ENCODE results near the gene CYB561.
"Not testable (repeated sequence)": the region's sequence is repeated elsewhere in the genome, so short reads cannot be mapped to it uniquely, and the experiment has no call there.

CYB561 gene

GRCh38 chr17:63463771-63464170 lies 17.7 kb upstream of the CYB561 start:
- no CpG with 5 or more reads among the region's 3 CpGs for WGBS (ENCODE audit: insufficient coverage, insufficient read length)
- H3K4me3 ChIP-seq (ENCODE audit: low read length), result no peak overlapping the region
- DNase-seq (ENCODE audit: low read depth, low spot score), result no peak

GRCh38 chr17:63460018-63460417 lies 13.9 kb upstream of the CYB561 start:
- Histone ChIP-seq H3K27ac (ENCODE audit: low read length) (no peak overlapping the region), H3K36me3 (ENCODE audit: control insufficient read depth, insufficient read depth, low read length) (no peaks in the 10 kb centered on the region), H3K9me3 (ENCODE audit: control insufficient read depth, insufficient read depth, low read length) (no peaks in the 10 kb centered on the region), H3K4me1 (ENCODE audit: control insufficient read depth, insufficient read depth, low read length) (no peaks in the 10 kb centered on the region), H3K4me3 (ENCODE audit: low read length) (no peak overlapping the region), H3K27me3 (ENCODE audit: control insufficient read depth, insufficient read depth, low read length) (no peaks in the 10 kb centered on the region)
- no CpG with 5 or more reads among the region's 9 CpGs for WGBS (ENCODE audit: insufficient coverage, insufficient read length)
- DNase-seq (ENCODE audit: low read depth, low spot score), result no peak

More at GRCh38 chr17:63463771-63464170, 17.7 kb upstream of the CYB561 start:
- H3K36me3 ChIP-seq (ENCODE audit: control insufficient read depth, insufficient read depth, low read length), result no peaks in the 10 kb centered on the region
- H3K9me3 ChIP-seq (ENCODE audit: control insufficient read depth, insufficient read depth, low read length), result no peaks in the 10 kb centered on the region
- no peaks in the 10 kb centered on the region for H3K4me1 ChIP-seq (ENCODE audit: control insufficient read depth, insufficient read depth, low read length)
- H3K27me3 ChIP-seq (ENCODE audit: control insufficient read depth, insufficient read depth, low read length), result no peaks in the 10 kb centered on the region
- no peak overlapping the region for H3K27ac ChIP-seq (ENCODE audit: low read length)

GRCh38 chr17:63458478-63458877 lies 12.4 kb upstream of the CYB561 start:
- Histone ChIP-seq H3K36me3 (ENCODE audit: control insufficient read depth, insufficient read depth, low read length) (no peaks in the 10 kb centered on the region), H3K9me3 (ENCODE audit: control insufficient read depth, insufficient read depth, low read length) (no peaks in the 10 kb centered on the region), H3K27me3 (ENCODE audit: control insufficient read depth, insufficient read depth, low read length) (no peaks in the 10 kb centered on the region), H3K27ac (ENCODE audit: low read length) (no peak overlapping the region), H3K4me3 (ENCODE audit: low read length) (no peak overlapping the region), H3K4me1 (ENCODE audit: control insufficient read depth, insufficient read depth, low read length) (no peaks in the 10 kb centered on the region)
- WGBS (ENCODE audit: insufficient coverage, insufficient read length), result no CpG with 5 or more reads among the region's 4 CpGs
- no peak for DNase-seq (ENCODE audit: low read depth, low spot score)

GRCh38 chr17:63455417-63455816 lies 9.3 kb upstream of the CYB561 start:
- no peaks in the 10 kb centered on the region for H3K36me3 ChIP-seq (ENCODE audit: control insufficient read depth, insufficient read depth, low read length)
- no peaks in the 10 kb centered on the region for H3K27me3 ChIP-seq (ENCODE audit: control insufficient read depth, insufficient read depth, low read length)
- WGBS (ENCODE audit: insufficient coverage, insufficient read length), result no CpG with 5 or more reads among the region's 4 CpGs
- H3K4me3 ChIP-seq (ENCODE audit: low read length), result no peak overlapping the region
- no peak for DNase-seq (ENCODE audit: low read depth, low spot score)
- no peaks in the 10 kb centered on the region for H3K4me1 ChIP-seq (ENCODE audit: control insufficient read depth, insufficient read depth, low read length)
- no peak overlapping the region for H3K27ac ChIP-seq (ENCODE audit: low read length)
- H3K9me3 ChIP-seq (ENCODE audit: control insufficient read depth, insufficient read depth, low read length), result no peaks in the 10 kb centered on the region

GRCh38 chr17:63454915-63455314 lies 8.8 kb upstream of the CYB561 start:
- Histone ChIP-seq H3K4me3 (ENCODE audit: low read length) (no peak overlapping the region), H3K27me3 (ENCODE audit: control insufficient read depth, insufficient read depth, low read length) (no peaks in the 10 kb centered on the region), H3K9me3 (ENCODE audit: control insufficient read depth, insufficient read depth, low read length) (no peaks in the 10 kb centered on the region), H3K27ac (ENCODE audit: low read length) (no peak overlapping the region), H3K4me1 (ENCODE audit: control insufficient read depth, insufficient read depth, low read length) (no peaks in the 10 kb centered on the region), H3K36me3 (ENCODE audit: control insufficient read depth, insufficient read depth, low read length) (no peaks in the 10 kb centered on the region)
- no CpG with 5 or more reads among the region's 5 CpGs for WGBS (ENCODE audit: insufficient coverage, insufficient read length)
- no peak for DNase-seq (ENCODE audit: low read depth, low spot score)

GRCh38 chr17:63454357-63454756 lies 8.3 kb upstream of the CYB561 start:
- not testable (repeated sequence) for H3K4me1 ChIP-seq (ENCODE audit: control insufficient read depth, insufficient read depth, low read length); DNase-seq (ENCODE audit: low read depth, low spot score); H3K27ac ChIP-seq (ENCODE audit: low read length); H3K27me3 ChIP-seq (ENCODE audit: control insufficient read depth, insufficient read depth, low read length); H3K4me3 ChIP-seq (ENCODE audit: low read length); H3K36me3 ChIP-seq (ENCODE audit: control insufficient read depth, insufficient read depth, low read length); H3K9me3 ChIP-seq (ENCODE audit: control insufficient read depth, insufficient read depth, low read length)
- WGBS (ENCODE audit: insufficient coverage, insufficient read length), result no CpG with 5 or more reads among the region's 6 CpGs

- H3K36me3 ChIP-seq (ENCODE audit: control insufficient read depth, insufficient read depth, low read length), result no peaks in the 10 kb centered on the region
Observed at GRCh38 chr17:63452962-63453551, 7.0 kb upstream of the CYB561 start.

GRCh38 chr17:63452046-63452961 lies 6.2 kb upstream of the CYB561 start:
- H3K4me1 ChIP-seq (ENCODE audit: control insufficient read depth, insufficient read depth, low read length), result peaks cover 6% of the 10 kb centered on the region
- no peaks in the 10 kb centered on the region for H3K36me3 ChIP-seq (ENCODE audit: control insufficient read depth, insufficient read depth, low read length)
- no peak overlapping the region for H3K27ac ChIP-seq (ENCODE audit: low read length)
- no peaks in the 10 kb centered on the region for H3K27me3 ChIP-seq (ENCODE audit: control insufficient read depth, insufficient read depth, low read length)
- no peaks in the 10 kb centered on the region for H3K9me3 ChIP-seq (ENCODE audit: control insufficient read depth, insufficient read depth, low read length)
- WGBS (ENCODE audit: insufficient coverage, insufficient read length), result no CpG with 5 or more reads among the region's 15 CpGs
- no peak overlapping the region for H3K4me3 ChIP-seq (ENCODE audit: low read length)
- no peak for DNase-seq (ENCODE audit: low read depth, low spot score)

More at GRCh38 chr17:63452962-63453551, 7.0 kb upstream of the CYB561 start:
- no CpG with 5 or more reads among the region's 7 CpGs for WGBS (ENCODE audit: insufficient coverage, insufficient read length)
- Histone ChIP-seq H3K4me1 (ENCODE audit: control insufficient read depth, insufficient read depth, low read length) (no peaks in the 10 kb centered on the region), H3K9me3 (ENCODE audit: control insufficient read depth, insufficient read depth, low read length) (no peaks in the 10 kb centered on the region), H3K27me3 (ENCODE audit: control insufficient read depth, insufficient read depth, low read length) (no peaks in the 10 kb centered on the region), H3K4me3 (ENCODE audit: low read length) (no peak overlapping the region), H3K27ac (ENCODE audit: low read length) (no peak overlapping the region)
- DNase-seq (ENCODE audit: low read depth, low spot score), result no peak

GRCh38 chr17:63451150-63451549 lies 5.0 kb upstream of the CYB561 start:
- H3K36me3 ChIP-seq (ENCODE audit: control insufficient read depth, insufficient read depth, low read length), result no peaks in the 10 kb centered on the region
- no peaks in the 10 kb centered on the region for H3K27me3 ChIP-seq (ENCODE audit: control insufficient read depth, insufficient read depth, low read length)
- no peak for DNase-seq (ENCODE audit: low read depth, low spot score)
- no peak overlapping the region for H3K4me3 ChIP-seq (ENCODE audit: low read length)
- no CpG with 5 or more reads among the region's 11 CpGs for WGBS (ENCODE audit: insufficient coverage, insufficient read length)
- H3K9me3 ChIP-seq (ENCODE audit: control insufficient read depth, insufficient read depth, low read length), result no peaks in the 10 kb centered on the region
- H3K27ac ChIP-seq (ENCODE audit: low read length), result no peak overlapping the region
- peaks cover 8% of the 10 kb centered on the region for H3K4me1 ChIP-seq (ENCODE audit: control insufficient read depth, insufficient read depth, low read length)

- no CpG with 5 or more reads among the region's 11 CpGs for WGBS (ENCODE audit: insufficient coverage, insufficient read length)
- no peak for DNase-seq (ENCODE audit: low read depth, low spot score)
- Histone ChIP-seq H3K27ac (ENCODE audit: low read length) (no peak overlapping the region), H3K4me1 (ENCODE audit: control insufficient read depth, insufficient read depth, low read length) (peaks cover 8% of the 10 kb centered on the region), H3K9me3 (ENCODE audit: control insufficient read depth, insufficient read depth, low read length) (no peaks in the 10 kb centered on the region), H3K4me3 (ENCODE audit: low read length) (no peak overlapping the region), H3K36me3 (ENCODE audit: control insufficient read depth, insufficient read depth, low read length) (no peaks in the 10 kb centered on the region), H3K27me3 (ENCODE audit: control insufficient read depth, insufficient read depth, low read length) (no peaks in the 10 kb centered on the region)
Observed at GRCh38 chr17:63450551-63450950, 4.4 kb upstream of the CYB561 start.

Data from iPS DF 6.9 (cell line).